H1 (cell line): ENCODE data around the gene FLRT3.

ENCODE experiments used
- BACH1 ChIP-seq: IDR thresholded peaks from 2 replicates; pipeline ENCODE4 v1.6.1; 2012; ENCODE audit warnings: low read length, improper control_type of control experiment
- CEBPB ChIP-seq: IDR thresholded peaks from 2 replicates; pipeline ENCODE4 v1.6.1; 2012; ENCODE audit warnings: low read depth, low read length
- EGR1 ChIP-seq: IDR thresholded peaks from 2 replicates; pipeline ENCODE4 v1.6.1; 2011; ENCODE audit warnings: low read depth, low read length, borderline replicate concordance
- EZH2 ChIP-seq: fragments of 200-600 bp; sonication (generic); IDR thresholded peaks from 2 replicates; pipeline ENCODE4 v1.7.1; 2012; ENCODE audit warnings: low read depth, mild to moderate bottlenecking, moderate library complexity, low read length, inconsistent platforms; ENCODE audit not compliant: severe bottlenecking
- HDAC2 ChIP-seq, 2 experiments: fragments of 300-600 bp in 1 of 2; sonication (generic) in 1 of 2; IDR thresholded peaks; 2 replicates each; pipeline ENCODE4 v1.6.1; 2011 to 2012; ENCODE audit warnings: low read depth in 2 of 2, low read length in 2 of 2, mild to moderate bottlenecking in 2 of 2, moderate library complexity in 2 of 2, borderline replicate concordance in 1 of 2, inconsistent platforms in 1 of 2
- JUND ChIP-seq: IDR thresholded peaks from 2 replicates; pipeline ENCODE4 v1.6.1; 2011; ENCODE audit warnings: mild to moderate bottlenecking, improper control_type of control experiment, low read length
- MAX ChIP-seq: IDR thresholded peaks from 2 replicates; pipeline ENCODE4 v1.6.1; 2012; ENCODE audit warnings: inconsistent platforms
- NANOG ChIP-seq: IDR thresholded peaks from 2 replicates; pipeline ENCODE4 v1.6.1; 2011; ENCODE audit warnings: low read length, low read depth, mild to moderate bottlenecking, inconsistent platforms; ENCODE audit not compliant: insufficient read depth, poor library complexity, severe bottlenecking
- POLR2A ChIP-seq, 2 experiments: IDR thresholded peaks; 1 replicate in 1 of 2; 2 replicates in 1 of 2; pipeline ENCODE4 v1.6.1; 2011; ENCODE audit warnings: low read depth in 2 of 2, low read length in 2 of 2, mild to moderate bottlenecking in 2 of 2; ENCODE audit errors: control extremely low read depth in 1 of 2
- POLR2AphosphoS5 ChIP-seq: IDR thresholded peaks from 2 replicates; pipeline ENCODE4 v1.6.1; 2011; ENCODE audit warnings: low read depth, low read length
- SIX5 ChIP-seq: IDR thresholded peaks from 2 replicates; pipeline ENCODE4 v1.6.1; 2011; ENCODE audit warnings: mild to moderate bottlenecking, low read depth, low read length
- ZNF274 ChIP-seq: IDR thresholded peaks from 2 replicates; pipeline ENCODE4 v1.7.0; 2012; ENCODE audit warnings: low read length, borderline replicate concordance; ENCODE audit errors: extremely low read depth
- TF ChIP-seq, protein P1 (sequence below), 3 experiments: IDR thresholded peaks; 1 replicate in 2 of 3; 2 replicates in 1 of 3; pipeline versions ENCODE4 v1.5.1 to v1.6.1; 2011; ENCODE audit warnings: low read length in 3 of 3, mild to moderate bottlenecking in 3 of 3, inconsistent platforms in 2 of 3, low read depth in 1 of 3, moderate library complexity in 1 of 3; ENCODE audit not compliant: insufficient read depth in 1 of 3; ENCODE audit errors: control extremely low read depth in 1 of 3

- TF ChIP-seq EZH2 (no peak), ZNF274 (no peak), BACH1 (no peak), JUND (no peak), NANOG (no peak), POLR2A (IDR thresholded peaks at IDR 0.05; ENCODE audit: control extremely low read depth in 1 of 2, low read depth in 2 of 2, low read length in 2 of 2) (no peak), MAX (no peak), CEBPB (no peak), HDAC2 (IDR thresholded peaks at IDR 0.05; ENCODE audit: borderline replicate concordance in 1 of 2, low read depth in 2 of 2, low read length in 2 of 2) (no peak), EGR1 (no peak), POLR2AphosphoS5 (no peak), SIX5 (no peak)
- TF ChIP-seq, protein P1, sequence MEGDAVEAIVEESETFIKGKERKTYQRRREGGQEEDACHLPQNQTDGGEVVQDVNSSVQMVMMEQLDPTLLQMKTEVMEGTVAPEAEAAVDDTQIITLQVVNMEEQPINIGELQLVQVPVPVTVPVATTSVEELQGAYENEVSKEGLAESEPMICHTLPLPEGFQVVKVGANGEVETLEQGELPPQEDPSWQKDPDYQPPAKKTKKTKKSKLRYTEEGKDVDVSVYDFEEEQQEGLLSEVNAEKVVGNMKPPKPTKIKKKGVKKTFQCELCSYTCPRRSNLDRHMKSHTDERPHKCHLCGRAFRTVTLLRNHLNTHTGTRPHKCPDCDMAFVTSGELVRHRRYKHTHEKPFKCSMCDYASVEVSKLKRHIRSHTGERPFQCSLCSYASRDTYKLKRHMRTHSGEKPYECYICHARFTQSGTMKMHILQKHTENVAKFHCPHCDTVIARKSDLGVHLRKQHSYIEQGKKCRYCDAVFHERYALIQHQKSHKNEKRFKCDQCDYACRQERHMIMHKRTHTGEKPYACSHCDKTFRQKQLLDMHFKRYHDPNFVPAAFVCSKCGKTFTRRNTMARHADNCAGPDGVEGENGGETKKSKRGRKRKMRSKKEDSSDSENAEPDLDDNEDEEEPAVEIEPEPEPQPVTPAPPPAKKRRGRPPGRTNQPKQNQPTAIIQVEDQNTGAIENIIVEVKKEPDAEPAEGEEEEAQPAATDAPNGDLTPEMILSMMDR (IDR thresholded peaks at IDR 0.05; ENCODE audit: control extremely low read depth in 1 of 3, insufficient read depth in 1 of 3, low read depth in 1 of 3, low read length in 3 of 3) = no peak
These were observed 47.2 kb upstream of the FLRT3 start for GRCh38 chr20:14384416-14385175.
